ENCODE measurements around the gene CTSE.

CTSE gene

DNA sequence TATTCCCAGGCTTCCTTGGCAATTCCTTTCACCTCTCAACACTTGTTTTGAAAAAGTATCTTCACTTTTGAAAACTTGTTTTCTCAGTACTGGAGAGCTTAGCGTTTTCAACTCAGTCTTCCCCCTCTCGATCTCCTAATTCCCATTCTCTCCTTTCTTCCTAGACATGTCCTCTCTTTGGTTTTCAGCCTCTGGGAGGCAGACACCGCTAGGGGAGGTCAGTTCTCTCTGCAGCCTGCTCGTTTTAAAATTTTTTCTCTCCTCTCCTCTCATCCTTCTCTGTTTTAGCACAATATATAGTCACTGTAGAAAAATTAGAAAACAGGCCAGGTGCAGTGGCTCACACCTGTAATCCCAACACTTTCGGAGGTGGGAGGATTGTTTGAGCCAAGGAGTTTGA, 16.6 kb upstream of the CTSE start:
- H3K4me3 ChIP-seq (replicated peaks; ENCODE audit: low read depth, low read length), result no peak overlapping the region
- no peak for DNase-seq (ENCODE audit: extremely low read depth, low read depth)
- TF ChIP-seq, protein P1, sequence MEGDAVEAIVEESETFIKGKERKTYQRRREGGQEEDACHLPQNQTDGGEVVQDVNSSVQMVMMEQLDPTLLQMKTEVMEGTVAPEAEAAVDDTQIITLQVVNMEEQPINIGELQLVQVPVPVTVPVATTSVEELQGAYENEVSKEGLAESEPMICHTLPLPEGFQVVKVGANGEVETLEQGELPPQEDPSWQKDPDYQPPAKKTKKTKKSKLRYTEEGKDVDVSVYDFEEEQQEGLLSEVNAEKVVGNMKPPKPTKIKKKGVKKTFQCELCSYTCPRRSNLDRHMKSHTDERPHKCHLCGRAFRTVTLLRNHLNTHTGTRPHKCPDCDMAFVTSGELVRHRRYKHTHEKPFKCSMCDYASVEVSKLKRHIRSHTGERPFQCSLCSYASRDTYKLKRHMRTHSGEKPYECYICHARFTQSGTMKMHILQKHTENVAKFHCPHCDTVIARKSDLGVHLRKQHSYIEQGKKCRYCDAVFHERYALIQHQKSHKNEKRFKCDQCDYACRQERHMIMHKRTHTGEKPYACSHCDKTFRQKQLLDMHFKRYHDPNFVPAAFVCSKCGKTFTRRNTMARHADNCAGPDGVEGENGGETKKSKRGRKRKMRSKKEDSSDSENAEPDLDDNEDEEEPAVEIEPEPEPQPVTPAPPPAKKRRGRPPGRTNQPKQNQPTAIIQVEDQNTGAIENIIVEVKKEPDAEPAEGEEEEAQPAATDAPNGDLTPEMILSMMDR (IDR thresholded peaks at IDR 0.05; ENCODE audit: low read depth, low read length, missing control alignments), result no peak

- no peak overlapping the region for H3K4me3 ChIP-seq (replicated peaks; ENCODE audit: low read depth, low read length)
- TF ChIP-seq, protein P1 (IDR thresholded peaks at IDR 0.05; ENCODE audit: low read depth, low read length, missing control alignments), result no peak
- DNase-seq (ENCODE audit: extremely low read depth, low read depth), result no peak
These were observed 15.6 kb upstream of the CTSE start for GRCh38 chr1:206039046-206039973.

DNA sequence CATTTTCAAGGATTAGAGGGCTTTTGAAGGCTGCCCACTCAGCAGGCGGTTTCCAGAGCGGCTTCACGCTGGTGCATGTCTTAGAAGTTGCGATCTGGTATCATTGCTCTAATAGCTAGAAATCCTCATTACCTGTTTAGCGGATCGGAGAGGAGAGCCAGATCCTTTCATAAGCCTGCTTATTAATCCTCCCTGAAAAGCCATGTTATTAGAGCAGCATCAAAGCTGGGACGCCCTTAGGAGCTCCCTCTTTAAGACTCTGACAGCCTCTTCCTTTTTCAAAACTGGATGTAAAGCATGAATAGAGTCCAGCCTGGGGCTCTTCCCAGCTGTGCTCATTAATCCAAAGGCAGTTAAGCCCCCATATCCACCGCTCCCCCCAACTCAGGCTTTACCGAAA, 13.9 kb upstream of the CTSE start:
- DNase-seq (ENCODE audit: extremely low read depth, low read depth), result no peak
- TF ChIP-seq, protein P1 (IDR thresholded peaks at IDR 0.05; ENCODE audit: low read depth, low read length, missing control alignments), result no peak
- H3K4me3 ChIP-seq (replicated peaks; ENCODE audit: low read depth, low read length), result no peak overlapping the region

DNA sequence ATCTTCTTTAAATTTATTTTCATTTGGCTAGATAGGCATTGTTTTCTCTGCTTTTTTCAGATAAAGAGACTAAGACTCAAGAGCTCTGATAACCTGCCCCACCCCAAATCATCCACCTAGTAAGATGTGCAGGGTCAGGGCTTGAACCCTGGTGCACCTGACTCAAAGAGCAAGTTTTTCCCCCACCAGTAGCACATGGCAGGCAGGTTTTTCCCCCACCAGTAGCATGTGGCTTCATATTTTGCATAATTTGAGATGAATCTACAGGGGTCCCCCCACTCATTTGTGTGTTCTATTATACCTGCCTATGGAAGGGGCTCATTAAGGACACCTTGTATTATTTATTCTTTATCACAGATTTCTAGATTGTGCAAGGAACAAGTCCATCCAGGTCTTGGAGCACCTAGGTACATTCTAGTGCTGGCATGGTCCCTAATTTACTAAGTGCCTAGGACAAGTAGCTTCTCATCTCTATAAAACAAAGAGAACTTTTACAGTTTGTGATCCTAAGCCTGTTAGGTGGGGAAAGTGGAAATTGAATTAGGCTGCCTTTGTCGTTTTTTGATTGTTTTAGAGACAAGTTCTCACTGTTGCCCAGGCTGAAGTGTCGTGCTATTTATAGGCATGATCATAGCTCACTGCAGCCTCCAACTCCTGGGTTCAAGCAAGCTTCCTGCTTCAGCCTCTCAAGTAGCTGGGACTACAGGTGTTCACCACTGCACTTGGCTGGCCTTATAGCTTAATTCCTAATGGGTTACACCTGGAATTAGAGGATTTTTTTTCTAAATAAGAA, 13.2 kb upstream of the CTSE start:
- no peak overlapping the region for H3K4me3 ChIP-seq (replicated peaks; ENCODE audit: low read depth, low read length)
- no peak for DNase-seq (ENCODE audit: extremely low read depth, low read depth)
- TF ChIP-seq, protein P1 (IDR thresholded peaks at IDR 0.05; ENCODE audit: low read depth, low read length, missing control alignments), result no peak

DNA sequence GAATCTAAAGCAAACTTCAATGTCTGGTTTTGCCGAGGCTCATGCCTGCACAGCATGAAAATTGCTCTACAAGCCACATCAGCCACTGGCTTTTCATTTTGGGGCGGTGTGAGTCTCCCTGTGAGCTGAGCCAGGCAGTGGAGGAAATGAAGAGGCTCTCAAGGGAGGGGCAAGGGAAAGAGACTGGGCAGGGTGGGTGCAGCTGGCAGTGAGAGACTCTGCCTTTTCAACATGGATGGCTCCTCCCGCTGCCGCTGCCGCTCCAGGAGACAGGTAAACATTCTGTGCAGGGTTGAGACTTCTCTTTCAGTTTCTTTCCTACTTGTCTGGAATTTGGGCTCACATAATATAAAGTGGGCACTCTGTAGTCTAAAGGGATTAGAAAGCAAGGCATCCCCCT, 11.3 kb upstream of the CTSE start:
- TF ChIP-seq, protein P1 (IDR thresholded peaks at IDR 0.05; ENCODE audit: low read depth, low read length, missing control alignments), result no peak
- DNase-seq (ENCODE audit: extremely low read depth, low read depth), result no peak
- H3K4me3 ChIP-seq (replicated peaks; ENCODE audit: low read depth, low read length), result no peak overlapping the region

GRCh38 chr1:206032380-206033140, 8.9 kb upstream of the CTSE start:
- DNase-seq (ENCODE audit: extremely low read depth, low read depth), result no peak
- H3K4me3 ChIP-seq (replicated peaks; ENCODE audit: low read depth, low read length), result no peak overlapping the region
- TF ChIP-seq, protein P1 (IDR thresholded peaks at IDR 0.05; ENCODE audit: low read depth, low read length, missing control alignments), result no peak
